Activated CD4-positive, alpha-beta T cell treated with anti-CD3 and anti-CD28 coated beads for 1 hour (primary cell): ENCODE data around the gene TNFRSF19.
A peak's percentile ranks its signal among the peaks of the same experiment; 100 is the strongest.

ENCODE experiments used
- DNase-seq: peaks from one replicate; pipeline ENCODE4 v3.0.0-alpha.2; 2020

The TNFRSF19 gene

GRCh38 chr13:23692816-23693215, 122.6 kb downstream of the TNFRSF19 start:
- DNase-seq = no peak

GRCh38 chr13:23695196-23695595, 125.0 kb downstream of the TNFRSF19 start:
- DNase-seq = no peak

- peak; percentile 33 for DNase-seq
Measured at GRCh38 chr13:23695711-23696464, 125.7 kb downstream of the TNFRSF19 start.

- DNase-seq = no peak
Measured at GRCh38 chr13:23696610-23697009, 126.4 kb downstream of the TNFRSF19 start.

- DNase-seq = no peak
Measured at GRCh38 chr13:23697772-23698313, 127.6 kb downstream of the TNFRSF19 start.

- DNase-seq = no peak
Measured at GRCh38 chr13:23699271-23699670, 129.1 kb downstream of the TNFRSF19 start.

GRCh38 chr13:23701186-23701585, 131.0 kb downstream of the TNFRSF19 start:
- no peak for DNase-seq

GRCh38 chr13:23701636-23702035, 131.4 kb downstream of the TNFRSF19 start:
- DNase-seq = no peak

GRCh38 chr13:23703246-23703860, 133.1 kb downstream of the TNFRSF19 start:
- DNase-seq = no peak

- DNase-seq = no peak
Measured at GRCh38 chr13:23705583-23705982, 135.4 kb downstream of the TNFRSF19 start.

GRCh38 chr13:23707674-23708073, 137.5 kb downstream of the TNFRSF19 start:
- no peak for DNase-seq

- DNase-seq = no peak
Measured at GRCh38 chr13:23709536-23709935, 139.3 kb downstream of the TNFRSF19 start.

- no peak for DNase-seq
Measured at GRCh38 chr13:23710366-23710765, 140.2 kb downstream of the TNFRSF19 start.

GRCh38 chr13:23711355-23711754, 141.1 kb downstream of the TNFRSF19 start:
- DNase-seq = no peak

GRCh38 chr13:23714672-23715071, 144.5 kb downstream of the TNFRSF19 start:
- DNase-seq = no peak

GRCh38 chr13:23715092-23715761, 145.0 kb downstream of the TNFRSF19 start:
- no peak for DNase-seq

- no peak for DNase-seq
Measured at GRCh38 chr13:23715762-23716235, 145.6 kb downstream of the TNFRSF19 start.

GRCh38 chr13:23716401-23716800, 146.2 kb downstream of the TNFRSF19 start:
- no peak for DNase-seq

GRCh38 chr13:23718996-23719395, 148.8 kb downstream of the TNFRSF19 start:
- DNase-seq = no peak

GRCh38 chr13:23722726-23723453, 152.7 kb downstream of the TNFRSF19 start:
- DNase-seq = no peak

- no peak for DNase-seq
Measured at GRCh38 chr13:23723471-23723870, 153.3 kb downstream of the TNFRSF19 start.

GRCh38 chr13:23724196-23724970, 154.2 kb downstream of the TNFRSF19 start:
- DNase-seq = no peak
